ENCODE results near the gene ETV1.

The ETV1 gene

DNA sequence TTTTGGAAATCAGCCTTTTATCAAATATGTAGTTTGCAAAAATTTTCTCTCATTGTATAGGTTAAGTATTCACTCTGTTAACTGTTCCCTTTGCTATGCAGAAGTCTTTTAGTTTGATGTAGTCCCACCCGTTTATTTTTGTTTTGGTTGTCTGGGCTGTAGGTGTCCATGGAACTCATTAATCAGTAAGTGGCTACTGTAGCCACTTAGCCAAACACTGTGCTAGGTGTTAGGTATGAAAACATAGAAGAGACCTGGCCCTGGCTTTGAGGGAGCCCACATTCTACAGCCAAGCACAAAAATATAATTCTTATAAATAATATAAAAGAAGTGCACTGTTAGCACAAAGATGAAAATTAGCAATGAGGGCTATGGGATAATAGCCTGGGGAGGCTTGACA, 133.5 kb downstream of the ETV1 start:
- Histone ChIP-seq H2AK5ac (ENCODE audit: low read length) (no peak overlapping the region), H4K5ac (ENCODE audit: low read length) (no peak overlapping the region), H2BK5ac (ENCODE audit: low read length) (no peak overlapping the region), H3K4ac (ENCODE audit: low read depth, low read length) (no peak overlapping the region), H3K79me2 (ENCODE audit: control insufficient read depth, insufficient read depth, low read length) (no peaks in the 10 kb centered on the region), H2BK120ac (ENCODE audit: low read depth, low read length) (no peak overlapping the region), H2BK15ac (replicated peaks; ENCODE audit: low read depth) (no peak overlapping the region), H3K4me2 (ENCODE audit: low read length) (no peak overlapping the region), H3K36me3 (ENCODE audit: control insufficient read depth, insufficient read depth, low read length) (no peaks in the 10 kb centered on the region), H3K4me1 (ENCODE audit: control insufficient read depth, low read depth, low read length) (no peaks in the 10 kb centered on the region), H3K9ac (ENCODE audit: low read length) (no peak overlapping the region), H3K4me3 (ENCODE audit: low read length) (no peak overlapping the region), H3K27ac (ENCODE audit: low read depth, low read length) (no peak overlapping the region), H3K27me3 (ENCODE audit: insufficient read depth, low read length, poor library complexity) (no peaks in the 10 kb centered on the region), H4K8ac (ENCODE audit: low read depth, low read length) (no peak overlapping the region), H3K79me1 (ENCODE audit: low read length) (no peaks in the 10 kb centered on the region), H3K23ac (ENCODE audit: low read length) (no peak overlapping the region), H3K18ac (ENCODE audit: low read length) (no peak overlapping the region), H3K56ac (ENCODE audit: low read length) (no peak overlapping the region)
- DNase-seq, result no peak
- no CpG with 5 or more reads among the region's 1 CpG for WGBS (ENCODE audit: extremely low coverage, insufficient coverage, low lambda C conversion rate)

- Histone ChIP-seq H4K5ac (ENCODE audit: low read length) (no peak overlapping the region), H4K8ac (ENCODE audit: low read depth, low read length) (no peak overlapping the region), H3K79me1 (ENCODE audit: low read length) (no peaks in the 10 kb centered on the region), H2BK120ac (ENCODE audit: low read depth, low read length) (no peak overlapping the region), H3K56ac (ENCODE audit: low read length) (no peak overlapping the region), H3K23ac (ENCODE audit: low read length) (no peak overlapping the region), H2BK5ac (ENCODE audit: low read length) (no peak overlapping the region), H2BK15ac (replicated peaks; ENCODE audit: low read depth) (no peak overlapping the region), H3K36me3 (ENCODE audit: control insufficient read depth, insufficient read depth, low read length) (no peaks in the 10 kb centered on the region), H3K9ac (ENCODE audit: low read length) (no peak overlapping the region), H2AK5ac (ENCODE audit: low read length) (no peak overlapping the region), H3K4me3 (ENCODE audit: low read length) (no peak overlapping the region), H3K4ac (ENCODE audit: low read depth, low read length) (no peak overlapping the region), H3K27ac (ENCODE audit: low read depth, low read length) (no peak overlapping the region), H3K18ac (ENCODE audit: low read length) (no peak overlapping the region), H3K4me1 (ENCODE audit: control insufficient read depth, low read depth, low read length) (no peaks in the 10 kb centered on the region), H3K27me3 (ENCODE audit: insufficient read depth, low read length, poor library complexity) (no peaks in the 10 kb centered on the region), H3K79me2 (ENCODE audit: control insufficient read depth, insufficient read depth, low read length) (no peaks in the 10 kb centered on the region), H3K4me2 (ENCODE audit: low read length) (no peak overlapping the region)
- no CpG with 5 or more reads among the region's 8 CpGs for WGBS (ENCODE audit: extremely low coverage, insufficient coverage, low lambda C conversion rate)
- no peak for DNase-seq
Observed at GRCh38 chr7:13852281-13852968, 137.0 kb downstream of the ETV1 start.

GRCh38 chr7:13851736-13852135, 137.7 kb downstream of the ETV1 start:
- Histone ChIP-seq H3K4ac (ENCODE audit: low read depth, low read length) (no peak overlapping the region), H3K27ac (ENCODE audit: low read depth, low read length) (no peak overlapping the region), H2BK5ac (ENCODE audit: low read length) (no peak overlapping the region), H3K18ac (ENCODE audit: low read length) (no peak overlapping the region), H4K8ac (ENCODE audit: low read depth, low read length) (no peak overlapping the region), H3K27me3 (ENCODE audit: insufficient read depth, low read length, poor library complexity) (no peaks in the 10 kb centered on the region), H3K56ac (ENCODE audit: low read length) (no peak overlapping the region), H2BK120ac (ENCODE audit: low read depth, low read length) (no peak overlapping the region), H4K5ac (ENCODE audit: low read length) (no peak overlapping the region), H3K36me3 (ENCODE audit: control insufficient read depth, insufficient read depth, low read length) (no peaks in the 10 kb centered on the region), H3K4me2 (ENCODE audit: low read length) (no peak overlapping the region), H3K23ac (ENCODE audit: low read length) (no peak overlapping the region), H3K4me3 (ENCODE audit: low read length) (no peak overlapping the region), H2AK5ac (ENCODE audit: low read length) (no peak overlapping the region), H3K79me1 (ENCODE audit: low read length) (no peaks in the 10 kb centered on the region), H3K79me2 (ENCODE audit: control insufficient read depth, insufficient read depth, low read length) (no peaks in the 10 kb centered on the region), H3K9ac (ENCODE audit: low read length) (no peak overlapping the region), H3K4me1 (ENCODE audit: control insufficient read depth, low read depth, low read length) (no peaks in the 10 kb centered on the region), H2BK15ac (replicated peaks; ENCODE audit: low read depth) (no peak overlapping the region)
- peak; percentile 89 for DNase-seq
- no CpG with 5 or more reads among the region's 4 CpGs for WGBS (ENCODE audit: extremely low coverage, insufficient coverage, low lambda C conversion rate)

DNA sequence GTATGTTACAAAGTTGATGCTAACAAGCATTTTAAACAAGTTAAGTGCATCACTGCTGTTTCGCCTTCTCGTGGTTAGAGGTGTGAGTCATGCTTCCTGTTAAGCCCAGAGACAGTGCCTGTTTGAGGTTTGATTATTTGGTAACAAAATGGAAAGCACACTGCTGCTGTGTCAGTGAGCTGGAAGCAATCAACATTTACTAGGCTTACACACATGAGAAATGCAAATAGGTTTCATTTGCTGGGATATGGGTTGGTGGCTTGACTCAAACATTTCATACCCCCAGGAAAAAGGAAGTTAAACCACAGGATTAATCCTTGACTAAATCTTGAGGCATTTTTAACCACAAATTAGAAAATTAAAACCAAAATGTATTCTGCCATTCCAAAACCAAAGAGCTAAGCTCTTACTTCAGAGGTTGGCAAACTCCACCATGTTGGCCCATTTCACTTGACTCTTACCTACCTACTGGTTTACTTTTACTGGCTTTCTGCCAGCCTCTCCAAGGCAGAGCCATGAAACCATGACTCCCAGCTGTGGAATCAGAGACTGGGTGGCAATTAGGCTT, 139.2 kb downstream of the ETV1 start:
- peak; percentile 84 for DNase-seq
- H3K9ac ChIP-seq (ENCODE audit: low read length), result no peak overlapping the region
- WGBS (ENCODE audit: extremely low coverage, insufficient coverage, low lambda C conversion rate), result no CpG with 5 or more reads among the region's 2 CpGs

DNA sequence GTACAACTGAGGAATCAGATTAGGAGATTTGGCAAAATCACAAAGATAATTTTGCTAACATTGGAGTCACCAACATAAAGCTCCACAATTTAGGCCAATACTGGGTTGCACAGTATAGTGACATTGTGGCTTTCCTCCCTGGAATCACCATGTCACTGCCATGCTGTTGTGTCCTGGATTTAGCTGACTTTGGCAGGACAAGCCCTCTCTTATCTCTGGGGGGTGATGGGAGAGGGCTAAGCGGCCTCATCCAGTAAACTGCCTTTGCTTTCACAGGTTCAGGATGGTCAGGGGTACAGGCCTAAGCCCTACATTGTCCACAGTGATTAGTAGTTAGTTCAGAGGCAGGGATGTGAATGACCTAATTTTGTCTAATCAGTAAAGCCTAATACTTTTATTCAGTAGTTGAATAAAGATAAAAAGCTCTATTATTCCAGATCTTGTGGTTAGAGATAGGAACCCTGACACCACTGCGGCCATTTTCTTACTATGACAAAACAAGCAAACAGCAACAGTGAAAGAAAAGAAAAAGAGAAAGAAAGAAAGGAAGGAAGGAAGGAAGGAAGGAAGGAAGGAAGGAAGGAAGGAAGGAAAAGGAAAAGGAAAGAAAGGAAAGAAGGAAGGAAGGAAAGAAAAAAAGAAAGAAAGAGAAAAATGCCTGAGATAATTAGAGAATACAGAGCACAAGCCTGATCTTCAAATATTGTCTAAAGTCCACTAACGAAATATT, 140.1 kb downstream of the ETV1 start:
- H3K79me1 ChIP-seq (ENCODE audit: low read length), result no peaks in the 10 kb centered on the region
- no peaks in the 10 kb centered on the region for H3K27me3 ChIP-seq (ENCODE audit: insufficient read depth, low read length, poor library complexity)
- DNase-seq, result no peak
- H3K23ac ChIP-seq (ENCODE audit: low read length), result no peak overlapping the region
- H3K4me1 ChIP-seq (ENCODE audit: control insufficient read depth, low read depth, low read length), result no peaks in the 10 kb centered on the region
- H3K56ac ChIP-seq (ENCODE audit: low read length), result peak overlapping the region; percentile 56
- no peak overlapping the region for H2BK15ac ChIP-seq (replicated peaks; ENCODE audit: low read depth)
- no peaks in the 10 kb centered on the region for H3K79me2 ChIP-seq (ENCODE audit: control insufficient read depth, insufficient read depth, low read length)
- no peak overlapping the region for H2BK120ac ChIP-seq (ENCODE audit: low read depth, low read length)
- H3K36me3 ChIP-seq (ENCODE audit: control insufficient read depth, insufficient read depth, low read length), result no peaks in the 10 kb centered on the region
- H2AK5ac ChIP-seq (ENCODE audit: low read length), result no peak overlapping the region
- H3K27ac ChIP-seq (ENCODE audit: low read depth, low read length), result no peak overlapping the region
- no CpG with 5 or more reads among the region's 3 CpGs for WGBS (ENCODE audit: extremely low coverage, insufficient coverage, low lambda C conversion rate)
- H3K18ac ChIP-seq (ENCODE audit: low read length), result no peak overlapping the region
- no peak overlapping the region for H3K4me3 ChIP-seq (ENCODE audit: low read length)
- H3K4ac ChIP-seq (ENCODE audit: low read depth, low read length), result no peak overlapping the region
- H3K4me2 ChIP-seq (ENCODE audit: low read length), result no peak overlapping the region
- no peak overlapping the region for H2BK5ac ChIP-seq (ENCODE audit: low read length)
- H4K5ac ChIP-seq (ENCODE audit: low read length), result no peak overlapping the region
- H4K8ac ChIP-seq (ENCODE audit: low read depth, low read length), result no peak overlapping the region
- H3K9ac ChIP-seq (ENCODE audit: low read length), result no peak overlapping the region

More for the DNA sequence above, 139.2 kb downstream of the ETV1 start:
- Histone ChIP-seq H3K79me1 (ENCODE audit: low read length) (no peaks in the 10 kb centered on the region), H4K5ac (ENCODE audit: low read length) (no peak overlapping the region), H2AK5ac (ENCODE audit: low read length) (no peak overlapping the region), H3K79me2 (ENCODE audit: control insufficient read depth, insufficient read depth, low read length) (no peaks in the 10 kb centered on the region), H3K4me2 (ENCODE audit: low read length) (no peak overlapping the region), H3K23ac (ENCODE audit: low read length) (no peak overlapping the region), H3K27ac (ENCODE audit: low read depth, low read length) (peak overlapping the region; percentile 27), H3K36me3 (ENCODE audit: control insufficient read depth, insufficient read depth, low read length) (no peaks in the 10 kb centered on the region), H4K8ac (ENCODE audit: low read depth, low read length) (no peak overlapping the region), H2BK120ac (ENCODE audit: low read depth, low read length) (no peak overlapping the region), H3K4me3 (ENCODE audit: low read length) (no peak overlapping the region), H3K4ac (ENCODE audit: low read depth, low read length) (no peak overlapping the region), H3K27me3 (ENCODE audit: insufficient read depth, low read length, poor library complexity) (no peaks in the 10 kb centered on the region), H3K4me1 (ENCODE audit: control insufficient read depth, low read depth, low read length) (no peaks in the 10 kb centered on the region), H3K18ac (ENCODE audit: low read length) (peak overlapping the region; percentile 96), H2BK5ac (ENCODE audit: low read length) (no peak overlapping the region), H2BK15ac (replicated peaks; ENCODE audit: low read depth) (peak overlapping the region; percentile 99), H3K56ac (ENCODE audit: low read length) (peak overlapping the region; percentile 28)

All from mesendoderm (in vitro differentiated cells).